Subcutaneous abdominal adipose tissue (tissue), 5 donors: ENCODE measurements around the gene HS6ST3.

Experiments
- H3K27ac ChIP-seq: one replicate; pipeline ENCODE4 v1.7.0; 2013; ENCODE audit warnings: low read depth, mild to moderate bottlenecking, inconsistent platforms, low read length, moderate library complexity
- H3K27me3 ChIP-seq, 5 donors: one replicate each; pipeline ENCODE4 v1.7.0; 2013; ENCODE audit warnings: low read length in 5 of 5, inconsistent platforms in 1 of 5; ENCODE audit not compliant: control insufficient read depth in 5 of 5, insufficient read depth in 4 of 5
- H3K36me3 ChIP-seq, 5 donors: one replicate each; pipeline ENCODE4 v1.7.0; 2013; ENCODE audit warnings: low read length in 5 of 5; ENCODE audit not compliant: control insufficient read depth in 5 of 5, insufficient read depth in 5 of 5
- H3K4me1 ChIP-seq, 5 donors: one replicate each; pipeline ENCODE4 v1.7.0; 2013; ENCODE audit warnings: low read length in 5 of 5, mild to moderate bottlenecking in 3 of 5, moderate library complexity in 1 of 5; ENCODE audit not compliant: control insufficient read depth in 5 of 5, insufficient read depth in 5 of 5
- H3K4me3 ChIP-seq, 5 donors: one replicate each; pipeline ENCODE4 v1.7.0; 2013; ENCODE audit warnings: low read length in 5 of 5, low read depth in 1 of 5
- H3K9ac ChIP-seq, 5 donors: one replicate each; pipeline ENCODE4 v1.7.0; 2013; ENCODE audit warnings: low read length in 5 of 5, mild to moderate bottlenecking in 4 of 5, moderate library complexity in 3 of 5
- H3K9me3 ChIP-seq, 5 donors: one replicate each; pipeline ENCODE4 v1.7.0; 2013; ENCODE audit warnings: low read length in 5 of 5; ENCODE audit not compliant: control insufficient read depth in 5 of 5
- donor health status: healthy.
- donor health status: healthy.
- donor health status: healthy.
- donor health status: healthy.
- donor health status: healthy.

HS6ST3 gene

DNA sequence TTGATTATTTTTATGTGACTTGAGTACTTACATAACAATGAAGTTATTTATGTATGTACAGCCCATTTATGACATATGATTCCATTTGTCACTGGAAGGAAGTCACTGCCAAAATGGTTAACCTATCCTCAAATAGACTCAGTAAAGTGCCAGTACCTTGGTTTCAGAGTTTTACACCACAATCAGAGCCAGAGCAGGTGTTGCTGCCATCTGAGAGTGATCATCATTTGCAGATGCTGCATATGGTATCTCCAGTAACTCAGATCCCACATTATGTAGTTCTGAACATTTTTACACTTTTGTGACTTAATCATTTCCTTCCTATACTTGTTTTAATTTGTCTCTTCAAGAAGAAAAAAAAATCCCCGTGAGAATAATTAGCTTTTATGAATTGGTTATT is 313.3 kb downstream of the HS6ST3 start:
- no peak overlapping the region for H3K27ac ChIP-seq
- no peaks in the 10 kb centered on the region for H3K36me3 ChIP-seq
- H3K4me1 ChIP-seq: no peaks in the 10 kb centered on the region
- H3K27me3 ChIP-seq: no peaks in the 10 kb centered on the region
- no peak overlapping the region for H3K9ac ChIP-seq
- H3K4me3 ChIP-seq: no peak overlapping the region
- no peaks in the 10 kb centered on the region for H3K9me3 ChIP-seq

DNA sequence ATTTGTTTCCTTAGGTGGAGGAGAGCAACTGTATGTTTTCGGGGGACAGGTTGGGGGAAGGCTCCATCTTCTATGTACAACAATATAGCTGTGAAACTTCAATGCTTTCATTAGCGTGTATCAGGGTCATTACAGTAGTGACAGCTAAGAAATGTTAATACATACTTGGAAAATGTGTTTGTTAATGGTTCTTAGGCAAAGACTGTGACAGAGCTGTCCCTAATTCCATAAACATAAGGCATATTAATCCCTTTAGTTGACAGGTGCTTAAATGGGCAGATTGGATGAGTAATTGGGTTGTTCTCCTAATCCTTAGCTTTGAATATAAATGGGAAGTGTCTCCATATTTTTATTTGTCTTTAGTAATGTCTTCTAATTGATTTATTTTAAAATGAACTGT is 313.7 kb downstream of the HS6ST3 start:
- H3K4me3 ChIP-seq: no peak overlapping the region
- H3K27ac ChIP-seq: no peak overlapping the region
- H3K36me3 ChIP-seq: no peaks in the 10 kb centered on the region
- H3K27me3 ChIP-seq: no peaks in the 10 kb centered on the region
- H3K9ac ChIP-seq: no peak overlapping the region
- no peaks in the 10 kb centered on the region for H3K4me1 ChIP-seq
- no peaks in the 10 kb centered on the region for H3K9me3 ChIP-seq

DNA sequence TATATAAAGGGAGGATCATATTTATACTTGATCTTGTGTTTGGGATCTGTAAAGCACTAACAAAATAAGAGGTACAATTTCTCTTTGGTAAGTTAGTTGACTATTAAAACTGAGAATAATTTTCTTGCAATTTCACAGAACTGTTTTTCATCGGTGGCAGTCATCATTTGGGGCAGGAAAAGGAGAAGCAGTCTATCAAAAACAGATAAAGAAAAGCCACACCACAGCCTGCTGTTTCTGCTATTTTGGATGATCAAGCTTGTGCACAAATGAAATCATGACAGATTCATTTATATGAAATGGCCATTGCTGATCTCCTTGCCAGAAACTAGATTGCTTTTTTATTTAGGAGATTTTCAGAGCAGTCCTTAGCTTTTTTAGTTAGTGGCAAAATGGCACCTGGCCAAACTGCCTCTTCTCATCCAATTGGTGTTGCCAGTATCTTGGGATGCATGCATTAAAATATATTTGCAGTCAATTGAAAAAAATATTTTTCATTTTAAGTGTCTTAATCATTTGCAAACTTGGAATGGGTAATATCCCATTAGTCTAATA is 326.0 kb downstream of the HS6ST3 start:
- no peak overlapping the region for H3K4me3 ChIP-seq
- H3K27ac ChIP-seq: no peak overlapping the region
- no peaks in the 10 kb centered on the region for H3K4me1 ChIP-seq
- no peaks in the 10 kb centered on the region for H3K27me3 ChIP-seq
- H3K9ac ChIP-seq: no peak overlapping the region
- no peaks in the 10 kb centered on the region for H3K36me3 ChIP-seq
- no peaks in the 10 kb centered on the region for H3K9me3 ChIP-seq

DNA sequence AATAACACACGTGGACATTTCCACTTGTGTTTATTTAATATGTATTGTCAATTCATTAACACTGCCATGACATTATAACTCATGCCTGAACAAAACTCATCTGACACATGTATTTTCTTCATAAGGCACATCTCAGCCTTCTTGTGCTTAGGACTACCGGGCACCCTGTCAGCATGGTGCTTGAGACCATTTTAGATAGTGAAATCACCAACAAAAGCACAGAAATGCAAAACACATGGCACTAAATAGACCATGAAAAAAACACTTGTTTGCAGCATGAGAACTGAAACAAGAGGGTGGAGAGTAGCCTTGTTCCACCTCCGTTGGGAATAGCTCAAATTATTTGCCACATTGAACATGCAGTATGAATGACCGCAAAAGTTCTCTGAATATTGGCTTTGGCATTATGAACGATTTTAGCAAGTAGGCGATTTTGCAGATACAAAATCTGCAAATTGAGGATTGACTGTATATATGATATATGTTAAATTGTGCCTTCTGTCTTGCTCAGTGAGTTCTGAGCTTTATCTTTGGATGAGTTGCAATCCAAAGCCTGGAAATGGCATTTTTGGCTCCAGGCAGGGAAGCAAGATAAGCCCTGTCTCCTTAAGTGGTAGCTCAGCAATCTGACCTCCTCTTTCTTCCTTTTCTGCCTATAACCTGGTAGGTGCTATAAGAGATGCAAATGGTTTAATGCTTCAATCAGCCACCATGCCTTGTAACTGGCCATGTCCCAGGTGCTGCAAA is 328.2 kb downstream of the HS6ST3 start:
- no peak overlapping the region for H3K27ac ChIP-seq
- no peaks in the 10 kb centered on the region for H3K36me3 ChIP-seq
- no peaks in the 10 kb centered on the region for H3K9me3 ChIP-seq
- H3K4me1 ChIP-seq: no peaks in the 10 kb centered on the region
- H3K4me3 ChIP-seq: no peak overlapping the region
- H3K27me3 ChIP-seq: no peaks in the 10 kb centered on the region
- H3K9ac ChIP-seq: no peak overlapping the region

DNA sequence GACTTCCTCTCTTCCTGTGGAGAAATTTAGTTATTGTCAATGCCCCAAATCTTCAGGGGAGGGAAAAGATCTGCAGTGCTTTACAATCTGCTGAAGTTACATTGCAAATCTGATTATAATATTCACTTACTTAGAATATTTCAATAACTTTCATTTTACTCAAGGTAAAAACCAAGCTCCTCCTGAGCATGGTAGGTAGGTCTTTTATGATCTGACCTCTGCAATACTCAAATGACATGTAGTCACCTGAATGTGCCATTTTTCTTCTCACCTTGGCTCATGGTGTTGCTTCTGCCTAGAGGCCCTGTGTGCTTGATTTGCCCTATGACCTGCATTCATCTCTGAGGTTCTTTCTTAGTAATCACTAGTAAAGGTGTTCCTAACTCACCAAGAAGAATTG is 331.4 kb downstream of the HS6ST3 start:
- Histone ChIP-seq H3K27me3 (no peaks in the 10 kb centered on the region), H3K9ac (no peak overlapping the region), H3K9me3 (no peaks in the 10 kb centered on the region), H3K36me3 (no peaks in the 10 kb centered on the region), H3K4me3 (no peak overlapping the region), H3K4me1 (no peaks in the 10 kb centered on the region), H3K27ac (no peak overlapping the region)

DNA sequence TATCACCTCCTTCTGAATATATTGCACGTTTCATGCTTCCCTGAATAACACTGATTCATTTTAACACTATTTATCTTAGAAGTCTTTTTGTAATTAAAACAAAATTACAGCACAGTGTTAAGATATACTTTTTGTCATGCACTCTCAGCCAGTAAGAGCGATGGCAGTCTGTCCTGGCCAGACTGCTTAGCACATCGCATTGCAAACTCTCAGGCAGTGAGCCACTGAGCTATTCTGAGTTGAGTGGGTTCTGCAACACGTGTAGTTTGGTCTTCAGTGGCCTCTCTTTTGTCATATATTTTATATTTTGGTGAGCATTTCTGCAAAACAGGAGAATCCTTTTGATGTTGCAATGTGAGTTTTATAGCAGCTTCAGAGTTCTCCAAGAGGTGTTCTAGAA is 332.1 kb downstream of the HS6ST3 start:
- Histone ChIP-seq H3K9ac (no peak overlapping the region), H3K4me1 (no peaks in the 10 kb centered on the region), H3K36me3 (no peaks in the 10 kb centered on the region), H3K9me3 (no peaks in the 10 kb centered on the region), H3K27ac (no peak overlapping the region), H3K27me3 (no peaks in the 10 kb centered on the region), H3K4me3 (no peak overlapping the region)

DNA sequence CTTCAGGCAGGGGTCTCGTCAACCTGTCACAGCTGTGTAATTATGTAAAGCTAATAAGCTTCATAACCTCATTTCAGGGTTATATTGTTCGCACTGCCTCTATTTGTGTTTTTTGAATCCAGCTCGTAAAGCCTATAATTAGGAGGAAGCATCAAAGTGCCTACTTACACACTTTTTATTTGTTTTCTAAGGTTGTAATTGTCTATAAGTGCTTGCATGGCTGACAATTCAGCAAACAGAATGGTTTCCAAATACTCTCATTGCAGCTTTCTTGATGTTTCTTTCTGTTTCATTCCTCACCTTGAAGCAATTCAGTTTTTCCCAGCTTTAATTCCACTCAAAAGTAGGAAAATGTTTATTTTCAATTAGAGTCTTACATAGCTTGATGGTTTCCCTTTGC is 336.3 kb downstream of the HS6ST3 start:
- Histone ChIP-seq H3K27ac (no peak overlapping the region), H3K4me3 (no peak overlapping the region), H3K36me3 (no peaks in the 10 kb centered on the region), H3K9ac (no peak overlapping the region), H3K27me3 (no peaks in the 10 kb centered on the region), H3K9me3 (no peaks in the 10 kb centered on the region), H3K4me1 (no peaks in the 10 kb centered on the region)

DNA sequence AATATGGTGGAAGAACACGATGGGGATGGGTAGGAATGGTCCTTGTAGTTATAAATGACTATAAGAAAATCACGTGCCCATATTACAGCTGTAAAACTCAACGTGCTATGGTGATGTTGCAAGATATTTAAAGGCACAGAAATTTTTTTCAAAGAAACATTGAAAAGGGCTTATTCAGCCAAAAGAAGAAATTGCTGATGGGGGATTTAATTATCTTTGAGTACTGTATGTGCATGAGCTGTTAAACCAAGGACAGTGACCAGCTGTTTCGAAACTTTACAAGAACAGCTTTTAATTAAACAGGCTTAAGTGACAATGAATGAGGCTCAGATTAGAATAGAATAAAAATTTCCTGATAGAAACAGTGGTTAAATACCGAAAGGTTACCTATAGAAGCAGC is 339.0 kb downstream of the HS6ST3 start:
- no peak overlapping the region for H3K9ac ChIP-seq
- H3K27ac ChIP-seq: no peak overlapping the region
- no peaks in the 10 kb centered on the region for H3K4me1 ChIP-seq
- H3K27me3 ChIP-seq: no peaks in the 10 kb centered on the region
- no peaks in the 10 kb centered on the region for H3K9me3 ChIP-seq
- no peak overlapping the region for H3K4me3 ChIP-seq
- H3K36me3 ChIP-seq: no peaks in the 10 kb centered on the region

DNA sequence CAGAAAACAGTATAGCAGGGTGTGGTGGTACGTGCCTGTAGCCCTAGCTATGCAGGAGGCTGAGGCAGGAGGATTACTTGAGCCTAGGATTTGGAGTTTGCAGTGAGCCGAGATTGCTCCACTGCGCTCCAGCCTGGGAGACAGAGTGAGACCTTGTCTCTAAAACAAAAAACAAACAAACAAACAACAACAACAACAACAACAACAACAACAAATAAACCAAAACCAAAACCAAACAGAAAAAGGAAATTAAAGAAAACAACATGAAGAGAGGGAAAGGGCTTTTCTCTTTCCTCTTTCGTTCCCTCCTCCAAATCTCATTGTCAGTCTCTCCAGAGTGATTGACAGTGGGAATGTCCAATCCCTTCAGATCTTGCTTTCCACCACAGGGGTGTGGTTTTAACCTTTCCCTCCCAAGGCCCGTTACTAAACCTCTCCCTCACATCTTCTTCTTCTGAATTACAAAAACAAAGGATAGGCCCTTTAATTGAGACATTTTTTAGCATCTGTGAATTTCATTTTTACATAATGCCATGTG is 341.2 kb downstream of the HS6ST3 start:
- Histone ChIP-seq H3K4me3 (no peak overlapping the region), H3K9ac (no peak overlapping the region), H3K4me1 (no peaks in the 10 kb centered on the region), H3K27me3 (no peaks in the 10 kb centered on the region), H3K36me3 (no peaks in the 10 kb centered on the region), H3K27ac (no peak overlapping the region), H3K9me3 (no peaks in the 10 kb centered on the region)

DNA sequence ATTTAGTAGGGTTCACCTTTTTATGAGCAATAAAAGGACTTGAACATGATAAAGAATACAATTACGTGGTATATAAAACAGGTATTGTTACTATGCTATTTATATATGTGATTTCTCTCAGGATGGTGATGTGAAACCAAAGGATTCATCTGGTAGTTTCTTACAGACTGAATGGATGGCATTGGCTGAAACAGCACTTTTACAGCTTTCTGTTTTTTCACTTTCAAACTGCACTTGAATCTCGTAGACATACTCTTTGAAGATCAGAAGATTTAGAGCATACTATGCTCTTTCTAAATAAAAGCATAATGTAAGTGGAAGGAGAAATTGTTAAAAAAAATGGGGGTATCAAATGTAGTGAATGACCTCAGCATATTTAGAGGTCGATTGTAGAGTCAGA is 354.8 kb downstream of the HS6ST3 start:
- H3K4me1 ChIP-seq: no peaks in the 10 kb centered on the region
- no peak overlapping the region for H3K4me3 ChIP-seq
- H3K9ac ChIP-seq: no peak overlapping the region
- H3K9me3 ChIP-seq: no peaks in the 10 kb centered on the region
- no peaks in the 10 kb centered on the region for H3K36me3 ChIP-seq
- no peaks in the 10 kb centered on the region for H3K27me3 ChIP-seq
- H3K27ac ChIP-seq: no peak overlapping the region
